Lung (tissue), 12 donors: ENCODE results near the gene MUC6. TPM values are rescaled to one million over a fixed set of nuclear protein-coding genes. Genes with fewer than 3 reads are reported as not detected.

Source experiments
- ATAC-seq: fragments of 200-7000 bp; cut with Tn5 transposase; one replicate; pipeline ENCODE4 v1.9.1; 2020; ENCODE audit warnings: moderate number of reproducible peaks; ENCODE audit not compliant: insufficient read depth, low FRiP score
- DNase-seq, 3 donors: peaks; one replicate each; pipeline ENCODE4 v3.0.0-alpha.2; 2013 to 2017
- H3K27ac ChIP-seq, 2 donors: one replicate each; pipeline ENCODE4 v1.5.1; 2013; ENCODE audit warnings: mild to moderate bottlenecking in 2 of 2, moderate library complexity in 2 of 2, control low read depth in 1 of 2, inconsistent platforms in 1 of 2, low read depth in 1 of 2, low read length in 1 of 2
- H3K27me3 ChIP-seq, 3 donors: one replicate each; pipeline ENCODE4 v1.5.1; 2013; ENCODE audit warnings: low read length in 2 of 3; ENCODE audit not compliant: control insufficient read depth in 3 of 3, insufficient read depth in 3 of 3
- H3K36me3 ChIP-seq, 4 donors: one replicate each; pipeline ENCODE4 v1.5.1; 2013; ENCODE audit warnings: low read length in 4 of 4, mild to moderate bottlenecking in 1 of 4, moderate library complexity in 1 of 4; ENCODE audit not compliant: control insufficient read depth in 4 of 4, insufficient read depth in 4 of 4
- H3K4me1 ChIP-seq, 5 donors: one replicate each; pipeline ENCODE4 v1.5.1; 2013; ENCODE audit warnings: low read length in 5 of 5, mild to moderate bottlenecking in 2 of 5, moderate library complexity in 1 of 5; ENCODE audit not compliant: control insufficient read depth in 5 of 5, insufficient read depth in 5 of 5
- H3K4me3 ChIP-seq: one replicate; pipeline ENCODE4 v1.5.1; 2013; ENCODE audit warnings: mild to moderate bottlenecking, control low read depth, moderate library complexity
- H3K9ac ChIP-seq, 2 donors: one replicate each; pipeline ENCODE4 v1.5.1; 2013; ENCODE audit warnings: low read length in 2 of 2, control low read depth in 1 of 2; ENCODE audit not compliant: insufficient read depth in 1 of 2
- H3K9me3 ChIP-seq, 4 donors: one replicate each; pipeline ENCODE4 v1.5.1; 2013; ENCODE audit warnings: low read length in 3 of 4, mild to moderate bottlenecking in 1 of 4, moderate library complexity in 1 of 4; ENCODE audit not compliant: control insufficient read depth in 4 of 4, insufficient read depth in 3 of 4
- CTCF ChIP-seq: IDR thresholded peaks from 2 replicates; pipeline ENCODE4 v1.5.1; 2012; ENCODE audit warnings: mild to moderate bottlenecking; ENCODE audit errors: control extremely low read depth, extremely low read depth
- WGBS, 2 donors: extraction: QIAGEN DNeasy Blood & Tissue Kit; methylation state at CpG; one replicate each; pipeline ENCODE4 v1.1.7; 2013; 5-methylcytosine and 5-hydroxymethylcytosine counted together
- polyA plus RNA-seq, 2 donors: library from polyadenylated mRNA; stranded (reverse); fragments of 200-250 nt; gene quantifications; one replicate each; pipeline ENCODE4 v1.2.1, GENCODE V29; 2013
- total RNA-seq, 2 donors: library from RNA; depleted of rRNA in 1 of 2; stranded (reverse); fragments of >200 nt in 1 of 2; gene quantifications; one replicate each; pipeline ENCODE4 v1.2.1, GENCODE V29; 2014 to 2021
- donor health status: control.
- donor health status: control.
- donor health status: Bipolar disorder and iron deficiency.
- donor health status: healthy.
- donor health status: DM: yes; HTN: yes; CAD: no.

Gene MUC6
- total and polyA plus RNA-seq, 4 donors: 0.01 to 0.92 (median 0.06) TPM; not detected in 1

DNA sequence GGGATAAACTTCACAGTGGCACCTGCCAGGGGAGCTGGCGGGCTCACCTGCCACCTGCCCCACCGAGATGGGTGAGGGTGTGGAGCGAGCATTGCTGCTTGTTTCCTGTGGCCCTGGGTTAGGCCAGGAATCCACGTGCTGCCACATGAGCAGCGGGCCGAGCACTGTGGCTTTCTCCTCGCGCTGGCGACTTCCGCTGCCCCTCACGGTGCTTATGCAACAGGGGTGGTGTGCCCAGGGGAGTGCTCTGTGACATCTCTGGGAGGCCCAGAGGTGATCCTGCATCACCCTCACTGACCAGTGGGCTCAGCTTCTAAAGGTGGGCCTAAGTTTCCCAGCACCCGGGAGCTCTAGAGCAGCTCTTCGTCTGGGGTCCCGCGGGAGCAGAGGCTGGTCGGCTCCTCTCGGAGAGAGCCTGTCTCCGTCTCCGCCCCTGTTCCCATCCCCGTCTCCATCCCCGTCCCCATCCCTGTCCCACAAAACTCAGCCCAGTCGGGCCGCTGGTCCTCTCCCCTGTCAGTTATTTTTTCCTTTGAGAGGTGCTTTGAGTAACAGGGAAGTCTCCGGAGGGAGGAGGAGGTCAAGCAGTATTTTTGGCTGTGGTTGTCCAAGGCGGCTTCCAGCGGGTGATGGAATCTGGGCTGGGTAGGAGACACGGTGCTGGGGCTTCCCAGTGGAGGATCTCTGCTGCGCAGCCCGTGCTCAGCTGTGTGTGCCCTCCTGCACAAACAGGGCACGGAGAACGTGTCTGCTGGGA, 68.3 kb downstream of the MUC6 start:
- DNase-seq: no peak
- 76 to 83% methylated on average over 31 of the region's 31 CpGs for WGBS, 2 donors
- no peak for ATAC-seq
- no peaks in the 10 kb centered on the region for H3K4me1 ChIP-seq
- no peak overlapping the region for H3K4me3 ChIP-seq
- H3K27ac ChIP-seq: no peak overlapping the region
- H3K27me3 ChIP-seq: no peaks in the 10 kb centered on the region
- no peak for TF ChIP-seq CTCF
- peaks cover 9 to 43% (median 12%) of the 10 kb centered on the region in 4 donors for H3K36me3 ChIP-seq
- no peaks in the 10 kb centered on the region for H3K9me3 ChIP-seq
- H3K9ac ChIP-seq: no peak overlapping the region

DNA sequence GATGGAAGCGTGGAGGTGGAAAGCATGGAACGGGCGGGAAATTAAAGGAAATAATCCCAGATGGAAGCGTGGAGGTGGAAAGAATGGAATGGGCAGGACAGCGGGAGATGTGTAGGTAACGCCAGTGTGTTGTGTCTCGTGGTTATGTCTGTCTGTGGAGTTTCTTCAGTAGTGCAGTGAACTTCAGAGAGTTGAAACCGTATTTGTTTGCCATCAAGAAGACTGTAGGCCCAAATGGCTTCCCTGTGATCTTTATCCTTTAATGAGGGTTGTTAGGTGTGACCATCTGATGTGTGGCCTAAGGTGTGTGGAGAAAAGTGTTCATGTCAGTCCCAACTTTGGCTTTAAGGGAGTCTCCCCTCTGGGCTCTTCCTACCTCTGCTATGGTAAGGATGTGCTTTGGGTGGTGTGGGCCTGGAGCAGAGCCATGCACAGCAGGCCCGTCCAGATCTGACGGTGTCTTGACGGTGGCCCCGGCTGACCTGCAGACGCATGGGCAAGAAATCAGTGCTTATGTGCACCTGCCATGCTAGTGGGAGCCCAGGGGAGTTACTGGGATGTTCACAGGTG, 71.2 kb downstream of the MUC6 start:
- H3K9me3 ChIP-seq: no peaks in the 10 kb centered on the region
- ATAC-seq (no peak), DNase-seq (no peak)
- TF ChIP-seq CTCF: no peak
- H3K4me3 ChIP-seq: no peak overlapping the region
- H3K27me3 ChIP-seq: no peaks in the 10 kb centered on the region
- H3K9ac ChIP-seq: no peak overlapping the region
- H3K27ac ChIP-seq: no peak overlapping the region
- WGBS, 2 donors: 89 to 93% methylated on average over 13 of the region's 13 CpGs
- H3K4me1 ChIP-seq: no peaks in the 10 kb centered on the region
- H3K36me3 ChIP-seq: peaks cover 4 to 32% (median 11%) of the 10 kb centered on the region in 4 donors

GRCh38 chr11:963852-964251, 72.7 kb downstream of the MUC6 start:
- Histone ChIP-seq H3K4me3 (no peak overlapping the region), H3K36me3 (peaks cover 4 to 37% (median 16%) of the 10 kb centered on the region in 4 donors), H3K27ac (no peak overlapping the region), H3K9ac (no peak overlapping the region), H3K4me1 (no peaks in the 10 kb centered on the region), H3K9me3 (no peaks in the 10 kb centered on the region), H3K27me3 (no peaks in the 10 kb centered on the region)
- DNase-seq (no peak), ATAC-seq (no peak)
- WGBS, 2 donors: 94 to 96% methylated on average over 7 of the region's 7 CpGs
- no peak for TF ChIP-seq CTCF

Other genes with a start within 250 kb of the MUC6 start
- under 1 TPM in 1 of 2 donors, not detected in 1; 0.18 TPM for gene CEND1, start 246.6 kb downstream of the MUC6 start, total RNA-seq
- gene CEND1, start 246.6 kb downstream of the MUC6 start, polyA plus RNA-seq: under 1 TPM; 0.10 to 0.14 TPM
- gene SLC25A22, start 238.4 kb downstream of the MUC6 start, total RNA-seq: 10 to 100 TPM; 10.6 to 38.2 TPM
- 10 to 100 TPM; 18.6 to 36.4 TPM for gene SLC25A22, start 238.4 kb downstream of the MUC6 start, polyA plus RNA-seq
- gene PIDD1, start 231.5 kb downstream of the MUC6 start, total RNA-seq: 10 to 100 TPM in 1 of 2 donors, 1 to 10 TPM in 1; 8.7 to 15.3 TPM
- gene PIDD1, start 231.5 kb downstream of the MUC6 start, polyA plus RNA-seq: 10 to 100 TPM in 1 of 2 donors, 1 to 10 TPM in 1; 8.5 to 16.9 TPM
- gene RPLP2, start 226.8 kb downstream of the MUC6 start, total RNA-seq: 1,000 to 10,000 TPM in 1 of 2 donors, 100 to 1,000 TPM in 1; 441 to 1,892 TPM
- gene RPLP2, start 226.8 kb downstream of the MUC6 start, polyA plus RNA-seq: 1,000 to 10,000 TPM; 1,133 to 2,648 TPM
- 100 to 1,000 TPM in 1 of 2 donors, 10 to 100 TPM in 1; 65.1 to 160 TPM for gene PNPLA2, start 217.8 kb downstream of the MUC6 start, total RNA-seq
- gene PNPLA2, start 217.8 kb downstream of the MUC6 start, polyA plus RNA-seq: 10 to 100 TPM; 76.1 to 92.4 TPM
- gene CRACR2B, start 208.8 kb downstream of the MUC6 start, total RNA-seq: 10 to 100 TPM; 17.9 to 45.1 TPM
- gene CRACR2B, start 208.8 kb downstream of the MUC6 start, polyA plus RNA-seq: 10 to 100 TPM; 19.1 to 44.4 TPM
- gene CD151, start 203.8 kb downstream of the MUC6 start, total RNA-seq: 100 to 1,000 TPM; 182 to 486 TPM
- gene CD151, start 203.8 kb downstream of the MUC6 start, polyA plus RNA-seq: 100 to 1,000 TPM; 313 to 556 TPM
- 100 to 1,000 TPM; 144 to 155 TPM for gene POLR2L, start 194.2 kb downstream of the MUC6 start, total RNA-seq
- gene POLR2L, start 194.2 kb downstream of the MUC6 start, polyA plus RNA-seq: 100 to 1,000 TPM; 179 to 183 TPM
- 100 to 1,000 TPM in 1 of 2 donors, 10 to 100 TPM in 1; 68.3 to 135 TPM for gene TSPAN4, start 193.9 kb downstream of the MUC6 start, total RNA-seq
- 100 to 1,000 TPM; 133 to 197 TPM for gene TSPAN4, start 193.9 kb downstream of the MUC6 start, polyA plus RNA-seq
- 10 to 100 TPM; 41.7 to 92.2 TPM for gene CHID1, start 125.9 kb downstream of the MUC6 start, total RNA-seq
- 10 to 100 TPM; 42.4 to 55.2 TPM for gene CHID1, start 125.9 kb downstream of the MUC6 start, polyA plus RNA-seq
- gene AP2A2, start 110.8 kb downstream of the MUC6 start, total RNA-seq: 10 to 100 TPM; 60.0 to 93.2 TPM
- gene AP2A2, start 110.8 kb downstream of the MUC6 start, polyA plus RNA-seq: 10 to 100 TPM; 33.8 to 48.8 TPM
- gene MUC2, start 38.2 kb upstream of the MUC6 start, total RNA-seq: under 1 TPM; 0.03 to 0.43 TPM
- under 1 TPM; 0.24 to 0.37 TPM for gene MUC2, start 38.2 kb upstream of the MUC6 start, polyA plus RNA-seq
- gene MUC5AC, start 121.2 kb upstream of the MUC6 start, total RNA-seq: under 1 TPM; 0.46 to 0.77 TPM
- 1 to 10 TPM; 1.2 to 1.3 TPM for gene MUC5AC, start 121.2 kb upstream of the MUC6 start, polyA plus RNA-seq
- gene MUC5B, start 186.3 kb upstream of the MUC6 start, total RNA-seq: 100 to 1,000 TPM in 1 of 2 donors, 10 to 100 TPM in 1; 41.3 to 181 TPM
- gene MUC5B, start 186.3 kb upstream of the MUC6 start, polyA plus RNA-seq: 10 to 100 TPM in 1 of 2 donors, 1 to 10 TPM in 1; 5.6 to 15.0 TPM